H1 (cell line): ENCODE results near the gene EGFLAM. TPM values are rescaled to one million over a fixed set of nuclear protein-coding genes. Genes with fewer than 3 reads are reported as not detected.
A peak's percentile ranks its signal among the peaks of the same experiment; 100 is the strongest.

Source experiments
- CTCF ChIA-PET: fragments of 300-600 bp; sonication (Branson Sonifier 250); formaldehyde crosslinking; loops from one replicate; lab custom pipeline; 2021; ENCODE audit not compliant: partially characterized antibody; lab: Charles Lee
- POLR2A ChIA-PET: fragments of 300-600 bp; sonication (Branson Sonifier 250); formaldehyde crosslinking; loops from one replicate; lab custom pipeline; 2021; ENCODE audit warnings: inconsistent platforms; ENCODE audit not compliant: partially characterized antibody; lab: Charles Lee
- DNase-seq, 2 experiments: peaks; one replicate each; pipeline versions ENCODE4 v3.0.0 to v3.0.0-alpha.2; 2010 to 2022; ENCODE audit warnings: low spot score in 2 of 2, low read depth in 1 of 2, mixed read lengths in 1 of 2
- FAIRE-seq: peaks from 2 replicates; lab custom pipeline; 2011; peaks lifted over from hg19 to GRCh38; lab: Jason Lieb, UNC
- H2AFZ ChIP-seq: 2 replicates; pipeline ENCODE4 v1.8.1; 2012; ENCODE audit warnings: low read length, inconsistent platforms
- H2AK5ac ChIP-seq: 2 replicates; pipeline ENCODE4 v1.6.1; 2013; ENCODE audit warnings: low read depth, low read length
- H2BK120ac ChIP-seq: replicated peaks from 2 replicates; pipeline ENCODE3; 2013; ENCODE audit warnings: low read depth, low read length, inconsistent platforms
- H2BK12ac ChIP-seq: 2 replicates; pipeline ENCODE4 v1.6.1; 2013; ENCODE audit warnings: low read depth, low read length
- H2BK15ac ChIP-seq: 2 replicates; pipeline ENCODE4 v1.6.1; 2013; ENCODE audit warnings: low read length
- H2BK20ac ChIP-seq: 2 replicates; pipeline ENCODE4 v1.6.1; 2013; ENCODE audit warnings: low read length
- H2BK5ac ChIP-seq: 2 replicates; pipeline ENCODE4 v1.6.1; 2013; ENCODE audit warnings: low read depth, low read length
- H3K14ac ChIP-seq: 2 replicates; pipeline ENCODE4 v1.6.1; 2013; ENCODE audit warnings: inconsistent platforms; ENCODE audit not compliant: insufficient read length
- H3K18ac ChIP-seq: 2 replicates; pipeline ENCODE4 v1.6.1; 2013; ENCODE audit warnings: low read length; ENCODE audit errors: extremely low read depth
- H3K23ac ChIP-seq: 2 replicates; pipeline ENCODE4 v1.6.1; 2013; ENCODE audit warnings: inconsistent platforms; ENCODE audit not compliant: insufficient read length
- H3K23me2 ChIP-seq: 2 replicates; pipeline ENCODE4 v1.6.1; 2013; ENCODE audit warnings: low read depth, low read length
- H3K27ac ChIP-seq: 2 replicates; pipeline ENCODE4 v1.6.1; 2011; ENCODE audit warnings: low read depth, low read length, inconsistent platforms
- H3K27me3 ChIP-seq, 4 experiments: replicated peaks in 1 of 4; 1 replicate in 1 of 4; 2 replicates in 3 of 4; pipeline versions ENCODE4 v1.6.1 to v1.8.1; 2011 to 2013; ENCODE audit warnings: low read length in 3 of 4, mild to moderate bottlenecking in 3 of 4, inconsistent platforms in 2 of 4, mixed read lengths in 2 of 4, moderate library complexity in 1 of 4; ENCODE audit not compliant: control insufficient read depth in 3 of 4, insufficient read depth in 3 of 4; ENCODE audit errors: extremely low read depth in 1 of 4
- H3K36me3 ChIP-seq, 4 experiments: 2 replicates each; pipeline versions ENCODE4 v1.6.1 to v1.8.1; 2011 to 2013; ENCODE audit warnings: mild to moderate bottlenecking in 4 of 4, low read length in 3 of 4, moderate library complexity in 2 of 4, control low read depth in 1 of 4, inconsistent platforms in 1 of 4; ENCODE audit not compliant: insufficient read depth in 4 of 4, control insufficient read depth in 2 of 4
- H3K4ac ChIP-seq: replicated peaks from 2 replicates; pipeline ENCODE3; 2013; ENCODE audit warnings: low read length, low read depth, mixed read lengths, inconsistent platforms; ENCODE audit not compliant: insufficient read length
- H3K4me1 ChIP-seq, 4 experiments: replicated peaks in 1 of 4; 1 replicate in 1 of 4; 2 replicates in 3 of 4; pipeline versions ENCODE4 v1.6.1 to v1.8.1; 2011 to 2013; ENCODE audit warnings: low read length in 3 of 4, inconsistent platforms in 2 of 4, mixed read lengths in 1 of 4; ENCODE audit not compliant: insufficient read depth in 4 of 4, control insufficient read depth in 3 of 4
- H3K4me2 ChIP-seq, 2 experiments: 2 replicates each; pipeline versions ENCODE4 v1.6.1 to v1.8.1; 2011 to 2013; ENCODE audit warnings: low read depth in 2 of 2, low read length in 2 of 2, control low read depth in 1 of 2, inconsistent platforms in 1 of 2, mild to moderate bottlenecking in 1 of 2; ENCODE audit not compliant: insufficient read depth in 1 of 2
- H3K4me3 ChIP-seq, 4 experiments: fragments of 200-600, 300-600 bp in 1 of 4; sonication (generic), shearing (Covaris generic), sonication (Bioruptor Twin) in 1 of 4; 2 replicates each; pipeline versions ENCODE4 v1.5.1 to v1.8.1; 2011 to 2016; ENCODE audit warnings: low read length in 4 of 4, low read depth in 3 of 4, control low read depth in 2 of 4, inconsistent platforms in 2 of 4, mild to moderate bottlenecking in 2 of 4, mixed read lengths in 1 of 4, moderate library complexity in 1 of 4; ENCODE audit not compliant: insufficient read depth in 2 of 4; ENCODE audit errors: extremely low read depth in 1 of 4
- H3K56ac ChIP-seq: replicated peaks from 2 replicates; pipeline ENCODE3; 2013; ENCODE audit warnings: low read depth, mild to moderate bottlenecking, mixed read lengths, low read length, inconsistent platforms; ENCODE audit not compliant: insufficient read length
- H3K79me1 ChIP-seq: 2 replicates; pipeline ENCODE4 v1.6.1; 2013; ENCODE audit warnings: low read depth, low read length, control low read depth
- H3K79me2 ChIP-seq, 2 experiments: 2 replicates each; pipeline versions ENCODE4 v1.6.1 to v1.8.1; 2012 to 2013; ENCODE audit warnings: low read length in 2 of 2, mild to moderate bottlenecking in 2 of 2, inconsistent platforms in 1 of 2; ENCODE audit not compliant: insufficient read depth in 2 of 2, control insufficient read depth in 1 of 2
- H3K9ac ChIP-seq, 4 experiments: replicated peaks in 1 of 4; 1 replicate in 1 of 4; 2 replicates in 3 of 4; pipeline versions ENCODE4 v1.6.1 to v1.8.1; 2011 to 2013; ENCODE audit warnings: low read depth in 3 of 4, low read length in 3 of 4, control low read depth in 2 of 4, mild to moderate bottlenecking in 2 of 4, moderate library complexity in 2 of 4, inconsistent platforms in 1 of 4; ENCODE audit errors: extremely low read depth in 1 of 4
- H3K9me3 ChIP-seq, 2 experiments: 2 replicates each; pipeline versions ENCODE4 v1.6.1 to v1.8.1; 2012 to 2013; ENCODE audit warnings: mild to moderate bottlenecking in 2 of 2, moderate library complexity in 2 of 2, control low read depth in 1 of 2, inconsistent platforms in 1 of 2, low read depth in 1 of 2, low read length in 1 of 2, mixed read lengths in 1 of 2; ENCODE audit not compliant: insufficient read depth in 2 of 2
- H4K20me1 ChIP-seq, 2 experiments: replicated peaks in 1 of 2; 2 replicates each; pipeline versions ENCODE3 to v1.8.1; 2011 to 2013; ENCODE audit warnings: inconsistent platforms in 2 of 2, low read length in 2 of 2, mild to moderate bottlenecking in 1 of 2; ENCODE audit not compliant: insufficient read depth in 2 of 2, control insufficient read depth in 1 of 2
- H4K5ac ChIP-seq: 2 replicates; pipeline ENCODE4 v1.6.1; 2013; ENCODE audit warnings: low read length, low read depth, mixed read lengths, inconsistent platforms; ENCODE audit not compliant: insufficient read length
- H4K8ac ChIP-seq: 2 replicates; pipeline ENCODE4 v1.8.0; 2013; ENCODE audit warnings: mild to moderate bottlenecking, moderate library complexity, low read length, inconsistent platforms; ENCODE audit not compliant: insufficient read depth; ENCODE audit errors: extremely low read depth
- H4K91ac ChIP-seq: replicated peaks from 2 replicates; pipeline ENCODE3; 2013; ENCODE audit warnings: low read length, mixed read lengths, inconsistent platforms; ENCODE audit not compliant: insufficient read length
- CBX5 ChIP-seq: fragments of 300-800, 300-1000 bp; sonication (generic); IDR thresholded peaks from 2 replicates; pipeline ENCODE4 v1.7.1; 2016; ENCODE audit warnings: antibody characterized with exemption, low read length, low read depth
- EZH2 ChIP-seq: fragments of 200-600 bp; sonication (generic); IDR thresholded peaks from 2 replicates; pipeline ENCODE4 v1.7.1; 2012; ENCODE audit warnings: low read depth, mild to moderate bottlenecking, moderate library complexity, low read length, inconsistent platforms; ENCODE audit not compliant: severe bottlenecking
- JUND ChIP-seq: IDR thresholded peaks from 2 replicates; pipeline ENCODE4 v1.6.1; 2011; ENCODE audit warnings: mild to moderate bottlenecking, improper control_type of control experiment, low read length
- KDM5A ChIP-seq: fragments of 200-600 bp; IDR thresholded peaks from 2 replicates; pipeline ENCODE4 v1.7.1; 2012; ENCODE audit warnings: mild to moderate bottlenecking, low read length, inconsistent platforms, mixed read lengths
- POU5F1 ChIP-seq: IDR thresholded peaks from 2 replicates; pipeline ENCODE4 v1.6.1; 2011; ENCODE audit warnings: low read depth, mild to moderate bottlenecking, low read length, moderate library complexity
- SIN3A ChIP-seq, 2 experiments: IDR thresholded peaks in 1 of 2; conservative IDR thresholded peaks in 1 of 2; 2 replicates each; pipeline ENCODE4 v1.6.1; 2011 to 2012; ENCODE audit warnings: low read length in 2 of 2, improper control_type of control experiment in 1 of 2, low read depth in 1 of 2, mild to moderate bottlenecking in 1 of 2
- SRF ChIP-seq: IDR thresholded peaks from 2 replicates; pipeline ENCODE4 v1.6.1; 2011; ENCODE audit warnings: mild to moderate bottlenecking, low read depth, low read length, moderate library complexity
- TAF7 ChIP-seq: optimal IDR thresholded peaks from 2 replicates; pipeline ENCODE3; 2011; ENCODE audit warnings: low read depth, mild to moderate bottlenecking, inconsistent platforms, low read length, moderate library complexity, borderline replicate concordance
- WGBS, 2 experiments: shearing (Covaris generic) in 1 of 2; methylation state at CpG; one replicate each; pipeline versions ENCODE4 v1.1.6 to v1.1.7; 2013 to 2015; ENCODE audit warnings: low lambda C conversion rate in 2 of 2, mixed read lengths in 2 of 2, inconsistent platforms in 1 of 2, low coverage in 1 of 2, missing lambda C conversion rate in 1 of 2; ENCODE audit not compliant: insufficient replicate concordance in 2 of 2, insufficient coverage in 1 of 2, insufficient read length in 1 of 2; ENCODE audit errors: extremely low coverage in 1 of 2, missing lambda C conversion rate in 1 of 2; 5-methylcytosine and 5-hydroxymethylcytosine counted together
- polyA plus RNA-seq, 7 experiments: library from polyadenylated mRNA; depleted of rRNA in 3 of 7; stranded (reverse) in 5 of 7; unstranded in 2 of 7; fragments of >200 nt in 5 of 7; fragments of 200-250 nt in 2 of 7; gene quantifications; 1 replicate in 5 of 7; 2 replicates in 1 of 7; 4 replicates in 1 of 7; pipeline versions ENCODE4 v1.2.1 to v1.2.3, GENCODE V29; 2011 to 2013; ENCODE audit warnings: missing spikeins in 2 of 7, mixed read lengths in 2 of 7
- total RNA-seq: library from RNA; stranded (reverse); fragmentation: NEBNext Ultra II Directional; extraction: Animal tissue kit (Norgen Biotek cat#: 25700); gene quantifications from 2 replicates; pipeline ENCODE4 v1.2.1, GENCODE V29; 2021

EGFLAM gene
- total and polyA plus RNA-seq, 2 of the 8 experiments (the other 6 are each of a cell fraction or from before 2014, with no cell fraction given): 0.20 to 0.24 TPM

DNA sequence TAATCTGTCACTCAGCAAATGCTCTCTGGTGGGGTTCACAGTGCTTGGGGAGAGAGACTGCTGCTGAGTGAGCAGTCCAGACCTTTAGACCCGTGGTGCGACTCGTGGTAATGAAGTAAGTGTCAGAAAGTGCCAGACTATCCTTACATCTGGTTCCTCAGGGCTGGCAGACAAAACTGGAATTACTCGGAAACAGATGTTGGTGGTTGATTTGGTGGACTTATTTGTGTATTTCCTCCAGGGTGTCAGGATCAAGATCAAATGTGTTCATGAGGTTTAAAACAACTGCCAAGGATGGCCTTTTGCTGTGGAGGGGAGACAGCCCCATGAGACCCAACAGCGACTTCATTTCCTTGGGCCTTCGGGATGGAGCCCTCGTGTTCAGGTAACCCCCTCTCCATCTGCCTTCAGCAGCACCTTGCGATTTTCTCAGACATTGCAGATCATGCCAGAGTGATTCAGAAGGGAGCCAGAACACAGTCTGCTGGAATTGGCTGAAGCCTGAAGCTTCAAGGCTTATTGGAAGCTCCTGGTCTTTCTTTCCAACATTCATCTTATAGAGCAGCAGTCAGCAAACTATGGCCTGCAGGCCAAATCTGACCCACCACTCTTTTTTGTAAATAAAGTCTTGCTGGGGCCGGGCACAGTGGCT, 192.8 kb downstream of the EGFLAM start:
- POLR2A ChIA-PET: no interaction called here
- no peak overlapping the region for H3K18ac ChIP-seq
- no peak overlapping the region for H3K4me2 ChIP-seq
- H3K14ac ChIP-seq: no peak overlapping the region
- no peak overlapping the region for H2AK5ac ChIP-seq
- H2BK15ac ChIP-seq: no peak overlapping the region
- DNase-seq (peak in 1 of 2 experiments; percentile 28), FAIRE-seq (no peak)
- H2BK20ac ChIP-seq: no peak overlapping the region
- no peak overlapping the region for H3K4me3 ChIP-seq
- no peaks in the 10 kb centered on the region for H3K79me1 ChIP-seq
- H3K27me3 ChIP-seq: no peaks in the 10 kb centered on the region
- no peaks in the 10 kb centered on the region; a peak in 1 of 7 replicates for H3K4me1 ChIP-seq
- no peak overlapping the region for H2AFZ ChIP-seq
- H4K91ac ChIP-seq: no peak overlapping the region
- H3K4ac ChIP-seq: no peak overlapping the region
- H3K56ac ChIP-seq: no peak overlapping the region
- no peak for TF ChIP-seq KDM5A
- TF ChIP-seq JUND: no peak
- TF ChIP-seq TAF7: no peak
- no peak for TF ChIP-seq SRF
- TF ChIP-seq EZH2: no peak
- TF ChIP-seq POU5F1: no peak
- no peak for TF ChIP-seq CBX5
- TF ChIP-seq SIN3A (conservative IDR thresholded peaks at IDR 0.05 in 1 of 2, IDR thresholded peaks at IDR 0.05 in 1 of 2; ENCODE audit: low read depth in 1 of 2, low read length in 2 of 2): no peak
- H3K23me2 ChIP-seq: peaks cover 1% of the 10 kb centered on the region; the same call in 1 of the 2 replicates
- H2BK5ac ChIP-seq: no peak overlapping the region
- no peaks in the 10 kb centered on the region for H4K20me1 ChIP-seq
- H4K5ac ChIP-seq: no peak overlapping the region
- H3K36me3 ChIP-seq: no peaks in the 10 kb centered on the region
- H3K9ac ChIP-seq: no peak overlapping the region
- no peaks in the 10 kb centered on the region for H3K9me3 ChIP-seq
- no peaks in the 10 kb centered on the region for H3K79me2 ChIP-seq
- no peak overlapping the region for H2BK120ac ChIP-seq
- no peak overlapping the region for H3K27ac ChIP-seq
- no peak overlapping the region for H4K8ac ChIP-seq
- H2BK12ac ChIP-seq: no peak overlapping the region
- H3K23ac ChIP-seq: no peak overlapping the region
- 91% methylated on average over 8 of the region's 9 CpGs; no CpG with 5 or more reads in 1 of the 2 experiments for WGBS, 2 experiments
- CTCF ChIA-PET: interaction anchor here (0.6 to 3.0 kb wide), 3 partner anchors 10 to 350 kb away, joined by 3 to 14 read pairs (median 3); no protein-coding TSS in a partner anchor
